Measurements from ENCODE around the gene ADM2. TPM values are rescaled to one million over a fixed set of nuclear protein-coding genes. Genes with fewer than 3 reads are reported as not detected.

The ADM2 gene
- total RNA-seq, 1 experiment from 2014 or later, result 11.9 TPM

GRCh38 chr22:50503475-50504145 is 22.3 kb downstream of the ADM2 start:
- Histone ChIP-seq H3K9me3 (ENCODE audit: control insufficient read depth, low read depth, low read length) (no peaks in the 10 kb centered on the region), H3K4ac (ENCODE audit: low read depth, low read length) (no peak overlapping the region), H3K79me2 (ENCODE audit: insufficient read depth, low read length) (peaks cover under 1% of the 10 kb centered on the region; the same call in 1 of the 2 replicates), H3K4me1 (ENCODE audit: insufficient read depth, low read length) (no peaks in the 10 kb centered on the region), H4K20me1 (ENCODE audit: control insufficient read depth, insufficient read depth, insufficient read length) (no peaks in the 10 kb centered on the region), H3K27me3 (ENCODE audit: insufficient read depth, low read length) (no peaks in the 10 kb centered on the region), H3K9ac (ENCODE audit: extremely low read depth, insufficient read length, low read length) (no peak overlapping the region), H3K79me1 (ENCODE audit: insufficient read depth, low read depth, low read length, poor library complexity, severe bottlenecking) (peaks cover under 1% of the 10 kb centered on the region), H3K18ac (ENCODE audit: insufficient read length, low read depth, low read length) (no peak overlapping the region), H3K23me2 (ENCODE audit: insufficient read length, low read depth, low read length, poor library complexity, severe bottlenecking) (peaks cover 10% of the 10 kb centered on the region), H2AFZ (ENCODE audit: low read length) (no peak overlapping the region), H4K5ac (ENCODE audit: insufficient read length, low read depth, low read length) (no peak overlapping the region), H2AK5ac (ENCODE audit: insufficient read length, low read length) (no peak overlapping the region), H3K4me2 (ENCODE audit: insufficient read depth, insufficient read length, low read length) (no peak overlapping the region), H4K8ac (replicated peaks; ENCODE audit: insufficient read length, low read depth, low read length) (no peak overlapping the region), H3T11ph (ENCODE audit: low read length) (no peak overlapping the region), H3K14ac (ENCODE audit: insufficient read depth, low read length) (no peak overlapping the region), H4K91ac (ENCODE audit: insufficient read length, low read depth, low read length) (no peak overlapping the region), H2BK12ac (ENCODE audit: insufficient read length, low read depth, low read length) (no peak overlapping the region), H3K56ac (ENCODE audit: insufficient read length, low read depth, low read length) (no peak overlapping the region), H3K23ac (ENCODE audit: insufficient read length, low read depth, low read length) (no peak overlapping the region), H2BK120ac (ENCODE audit: low read depth, low read length, poor library complexity, severe bottlenecking) (no peak overlapping the region), H2BK20ac (ENCODE audit: low read depth, low read length, poor library complexity, severe bottlenecking) (no peak overlapping the region), H2BK15ac (ENCODE audit: low read depth, low read length) (no peak overlapping the region), H2BK5ac (ENCODE audit: insufficient read length, low read length) (no peak overlapping the region), H3K27ac (ENCODE audit: insufficient read length, low read depth, low read length) (no peak overlapping the region)
- peaks cover 0 to 3% (median 0%) of the 10 kb centered on the region in 3 experiments; a peak in 2 of 7 replicates for H3K36me3 Mint-ChIP-seq (ENCODE audit: insufficient read depth in 1 of 3, low read depth in 3 of 3)
- no peak overlapping the region for H3K4me3 Mint-ChIP-seq
- H3K4me1 Mint-ChIP-seq, result peaks cover 2 to 5% of the 10 kb centered on the region in 2 experiments
- TF ChIP-seq CTCF (conservative IDR thresholded peaks at IDR 0.05), result 0 out of 3 replicates have a peak, but pooled peaks have one; percentile 18
- no peaks in the 10 kb centered on the region for H3K27me3 Mint-ChIP-seq (ENCODE audit: low read depth)
- peak; percentile 34 for DNase-seq
- WGBS (ENCODE audit: extremely low coverage, insufficient read length, low lambda C conversion rate), result no CpG with 5 or more reads among the region's 26 CpGs
- no peaks in the 10 kb centered on the region for H3K9me3 Mint-ChIP-seq
- H3K27ac Mint-ChIP-seq, result no peak overlapping the region
